GM10266 (cell line): ENCODE results near the gene B3GALT5.

Experiments used
- DNase-seq: peaks from one replicate; pipeline ENCODE4 v3.0.0; 2012; ENCODE audit errors: extremely low spot score
- CTCF ChIP-seq: IDR thresholded peaks from 2 replicates; pipeline ENCODE4 v1.5.1; 2012; ENCODE audit warnings: mild to moderate bottlenecking, low read depth; ENCODE audit not compliant: control insufficient read depth, insufficient read depth; ENCODE audit errors: missing control alignments

The B3GALT5 gene

GRCh38 chr21:39660191-39660980, 47.6 kb downstream of the B3GALT5 start:
- no peak for DNase-seq
- TF ChIP-seq CTCF: no peak

GRCh38 chr21:39661121-39661520, 48.4 kb downstream of the B3GALT5 start:
- no peak for DNase-seq
- no peak for TF ChIP-seq CTCF

- TF ChIP-seq CTCF: no peak
Measured at GRCh38 chr21:39661740-39662139, 49.0 kb downstream of the B3GALT5 start.

GRCh38 chr21:39662411-39662953, 49.7 kb downstream of the B3GALT5 start:
- TF ChIP-seq CTCF: no peak
- DNase-seq: no peak

More at GRCh38 chr21:39661740-39662139, 49.0 kb downstream of the B3GALT5 start:
- no peak for DNase-seq

GRCh38 chr21:39663066-39663465, 50.3 kb downstream of the B3GALT5 start:
- no peak for DNase-seq
- TF ChIP-seq CTCF: no peak

- TF ChIP-seq CTCF: no peak
- DNase-seq: no peak
Measured at GRCh38 chr21:39663742-39664492, 51.2 kb downstream of the B3GALT5 start.
